Osteocyte (in vitro differentiated cells): ENCODE measurements around the gene TAF7L. TPM values are rescaled to one million over a fixed set of nuclear protein-coding genes. Genes with fewer than 3 reads are reported as not detected.

Experiments used
- DNase-seq: peaks from one replicate; pipeline ENCODE4 v3.0.0; 2021; ENCODE audit warnings: mixed read lengths; ENCODE audit not compliant: unreplicated experiment; ENCODE audit errors: extremely low spot score
- H3K27ac Mint-ChIP-seq: one replicate; pipeline ENCODE4 v1.8.0; 2021; ENCODE audit warnings: mild to moderate bottlenecking, mixed read lengths; ENCODE audit not compliant: unreplicated experiment
- H3K27me3 Mint-ChIP-seq: one replicate; pipeline ENCODE4 v1.8.0; 2021; ENCODE audit warnings: mixed read lengths; ENCODE audit not compliant: unreplicated experiment
- H3K36me3 Mint-ChIP-seq: one replicate; pipeline ENCODE4 v1.8.0; 2021; ENCODE audit warnings: mixed read lengths; ENCODE audit not compliant: unreplicated experiment
- H3K4me1 Mint-ChIP-seq: one replicate; pipeline ENCODE4 v1.8.0; 2021; ENCODE audit warnings: mixed read lengths; ENCODE audit not compliant: unreplicated experiment
- H3K4me3 Mint-ChIP-seq: one replicate; pipeline ENCODE4 v1.8.0; 2021; ENCODE audit warnings: mild to moderate bottlenecking, moderate library complexity, mixed read lengths; ENCODE audit not compliant: unreplicated experiment
- H3K9me3 Mint-ChIP-seq: one replicate; pipeline ENCODE4 v1.8.0; 2021; ENCODE audit warnings: mixed read lengths; ENCODE audit not compliant: unreplicated experiment
- CTCF ChIP-seq: fragments of 200-600 bp; sonication (generic); IDR thresholded peaks from 2 replicates; pipeline ENCODE4 v1.5.0; 2021; ENCODE audit warnings: antibody characterized with exemption, mild to moderate bottlenecking, moderate library complexity
- total RNA-seq: library from RNA; stranded (reverse); gene quantifications from 2 replicates; pipeline ENCODE4 v1.2.1, GENCODE V29; 2021

The TAF7L gene
- total RNA-seq, 1 donor from 2014 or later, result not detected

- DNase-seq, result no peak
- Mint-ChIP-seq H3K4me1 (no peaks in the 10 kb centered on the region), H3K27me3 (no peaks in the 10 kb centered on the region), H3K4me3 (no peak overlapping the region), H3K27ac (no peak overlapping the region), H3K9me3 (peaks cover 5% of the 10 kb centered on the region), H3K36me3 (no peaks in the 10 kb centered on the region)
- TF ChIP-seq CTCF, result no peak
Observed at GRCh38 chrX:101241531-101241930, 49.6 kb downstream of the TAF7L start.

- no peak overlapping the region for H3K27ac Mint-ChIP-seq
- H3K4me1 Mint-ChIP-seq, result no peaks in the 10 kb centered on the region
- no peaks in the 10 kb centered on the region for H3K36me3 Mint-ChIP-seq
- H3K4me3 Mint-ChIP-seq, result no peak overlapping the region
- no peaks in the 10 kb centered on the region for H3K9me3 Mint-ChIP-seq
- no peaks in the 10 kb centered on the region for H3K27me3 Mint-ChIP-seq
- no peak for TF ChIP-seq CTCF
- DNase-seq, result no peak
Observed at GRCh38 chrX:101237041-101237440, 54.1 kb downstream of the TAF7L start.

GRCh38 chrX:101232316-101232715 is 58.8 kb downstream of the TAF7L start:
- Mint-ChIP-seq H3K36me3 (no peaks in the 10 kb centered on the region), H3K4me3 (no peak overlapping the region), H3K9me3 (no peaks in the 10 kb centered on the region), H3K27ac (no peak overlapping the region), H3K27me3 (no peaks in the 10 kb centered on the region), H3K4me1 (peaks cover 12% of the 10 kb centered on the region)
- no peak for TF ChIP-seq CTCF
- DNase-seq, result no peak

- H3K4me3 Mint-ChIP-seq, result no peak overlapping the region
- DNase-seq, result no peak
Observed at GRCh38 chrX:101231080-101231479, 60.1 kb downstream of the TAF7L start.

GRCh38 chrX:101230636-101231035 is 60.5 kb downstream of the TAF7L start:
- H3K36me3 Mint-ChIP-seq, result no peaks in the 10 kb centered on the region
- peaks cover 12% of the 10 kb centered on the region for H3K4me1 Mint-ChIP-seq

More at GRCh38 chrX:101231080-101231479, 60.1 kb downstream of the TAF7L start:
- no peak overlapping the region for H3K27ac Mint-ChIP-seq
- no peaks in the 10 kb centered on the region for H3K36me3 Mint-ChIP-seq
- no peaks in the 10 kb centered on the region for H3K27me3 Mint-ChIP-seq
- no peaks in the 10 kb centered on the region for H3K9me3 Mint-ChIP-seq
- no peak for TF ChIP-seq CTCF
- peaks cover 12% of the 10 kb centered on the region for H3K4me1 Mint-ChIP-seq

More at GRCh38 chrX:101230636-101231035, 60.5 kb downstream of the TAF7L start:
- Mint-ChIP-seq H3K27me3 (no peaks in the 10 kb centered on the region), H3K9me3 (no peaks in the 10 kb centered on the region), H3K4me3 (no peak overlapping the region), H3K27ac (no peak overlapping the region)
- no peak for TF ChIP-seq CTCF
- no peak for DNase-seq
